OCI-LY3 (cell line): Measurements from ENCODE around the gene NEURL1B.

Experiments
- H2AFZ ChIP-seq: fragments of 200-600, 300-600 bp; shearing (Covaris generic); 2 replicates; pipeline ENCODE4 v1.6.0; 2014; ENCODE audit warnings: antibody characterized with exemption, low read depth, low read length
- H3K27ac ChIP-seq: fragments of 200-600, 300-600 bp; sonication (generic); 2 replicates; pipeline ENCODE4 v1.5.1; 2014; ENCODE audit warnings: mild to moderate bottlenecking, low read length, moderate library complexity, mixed read lengths
- H3K27me3 ChIP-seq: fragments of 200-600, 300-600 bp; sonication (generic); 2 replicates; pipeline ENCODE4 v1.6.1; 2014; ENCODE audit warnings: low read depth, low read length, mixed read lengths
- H3K36me3 ChIP-seq: fragments of 200-600, 300-600 bp; sonication (generic); replicated peaks from 2 replicates; pipeline ENCODE3; 2014; ENCODE audit warnings: low read depth, low read length, mixed read lengths
- H3K4me1 ChIP-seq: fragments of 300-600, 200-600 bp; sonication (generic); 2 replicates; pipeline ENCODE4 v1.6.1; 2014; ENCODE audit warnings: low read length, mixed read lengths
- H3K4me2 ChIP-seq: fragments of 200-600, 300-600 bp; sonication (generic); 2 replicates; pipeline ENCODE4 v1.6.1; 2014; ENCODE audit warnings: low read length, mixed read lengths
- H3K4me3 ChIP-seq: fragments of 300-600, 200-600 bp; sonication (generic); 2 replicates; pipeline ENCODE4 v1.5.1; 2014; ENCODE audit warnings: antibody characterized with exemption, mild to moderate bottlenecking, low read length, moderate library complexity
- H3K79me2 ChIP-seq: fragments of 300-600, 200-600 bp; shearing (Covaris generic); 2 replicates; pipeline ENCODE4 v1.6.1; 2014; ENCODE audit warnings: mild to moderate bottlenecking, low read length, mixed read lengths
- H3K9ac ChIP-seq: fragments of 300-600, 200-600 bp; shearing (Covaris generic); 2 replicates; pipeline ENCODE4 v1.6.0; 2014; ENCODE audit warnings: mild to moderate bottlenecking, low read length, moderate library complexity
- H3K9me3 ChIP-seq: fragments of 200-600, 300-600 bp; shearing (Covaris generic); 2 replicates; pipeline ENCODE4 v1.6.1; 2014; ENCODE audit warnings: low read length, mixed read lengths; ENCODE audit not compliant: insufficient read depth
- H4K20me1 ChIP-seq: fragments of 200-600, 300-600 bp; sonication (generic); 2 replicates; pipeline ENCODE4 v1.6.1; 2016; ENCODE audit warnings: low read length, mixed read lengths; ENCODE audit not compliant: insufficient read depth
- CTCF ChIP-seq: fragments of 200-600, 300-600 bp; sonication (generic); IDR thresholded peaks from 2 replicates; pipeline ENCODE4 v1.5.1; 2014; ENCODE audit warnings: antibody characterized with exemption, low read length, low read depth
- EZH2phosphoT487 ChIP-seq: fragments of 200-600 bp; shearing (Covaris generic); IDR thresholded peaks from 2 replicates; pipeline ENCODE4 v1.6.1; 2018; ENCODE audit warnings: antibody characterized with exemption, mixed run types, low read depth

NEURL1B gene

DNA sequence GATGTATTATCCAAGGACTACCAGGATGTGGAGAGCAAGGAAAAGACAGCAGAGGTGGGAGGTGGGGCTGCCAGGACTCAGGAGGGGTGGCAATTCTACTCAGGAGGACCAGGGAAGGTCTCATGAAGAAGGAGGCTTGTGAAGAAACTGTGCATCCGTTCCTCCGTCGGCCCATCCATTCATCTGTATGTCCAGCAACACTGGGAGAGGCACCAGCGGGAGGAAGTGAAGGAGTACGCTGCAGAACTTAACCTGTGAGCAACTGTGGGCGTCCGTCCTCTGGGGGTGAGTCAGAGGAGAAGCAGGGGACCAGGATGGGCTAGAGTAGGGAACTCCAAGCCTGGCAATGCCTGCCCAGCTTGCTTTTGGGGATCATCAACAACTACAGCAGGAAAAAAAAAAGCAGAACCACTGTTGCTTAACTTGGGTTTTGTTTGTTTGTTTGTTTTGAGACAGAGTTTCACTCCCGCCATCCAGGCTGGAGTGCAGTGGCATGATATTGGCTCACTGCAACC, 47.3 kb upstream of the NEURL1B start:
- TF ChIP-seq EZH2phosphoT487 (no peak), CTCF (no peak)
- H3K4me1 ChIP-seq, result no peaks in the 10 kb centered on the region
- H3K27me3 ChIP-seq, result peaks cover 26% of the 10 kb centered on the region
- H3K9ac ChIP-seq, result no peak overlapping the region
- H3K79me2 ChIP-seq, result no peaks in the 10 kb centered on the region
- no peaks in the 10 kb centered on the region for H4K20me1 ChIP-seq
- H3K9me3 ChIP-seq, result no peaks in the 10 kb centered on the region
- no peak overlapping the region for H3K4me3 ChIP-seq
- H2AFZ ChIP-seq, result no peak overlapping the region
- no peak overlapping the region for H3K27ac ChIP-seq
- no peak overlapping the region for H3K4me2 ChIP-seq
- no peaks in the 10 kb centered on the region for H3K36me3 ChIP-seq

DNA sequence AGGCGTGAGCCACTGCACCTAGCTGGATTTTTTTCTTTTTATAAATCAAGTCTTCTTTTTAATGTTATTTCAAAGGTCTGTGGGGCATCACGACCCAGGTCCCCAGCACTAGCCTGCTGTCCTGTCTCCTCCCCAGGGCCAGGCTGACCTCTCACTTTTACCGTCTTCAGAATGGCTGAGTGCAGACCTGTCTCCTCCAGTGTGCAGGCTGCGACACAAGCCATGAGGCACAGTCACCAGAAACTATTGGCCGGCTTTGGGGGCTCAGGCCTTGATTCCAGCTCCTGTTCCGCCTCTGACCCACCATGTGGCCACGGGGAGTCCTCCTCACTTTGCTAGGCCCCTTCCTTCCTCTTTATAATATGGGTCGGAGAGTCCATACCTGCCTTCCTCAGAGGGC, 46.6 kb upstream of the NEURL1B start:
- Histone ChIP-seq H3K9me3 (no peaks in the 10 kb centered on the region), H3K4me3 (no peak overlapping the region), H3K27me3 (peaks cover 23% of the 10 kb centered on the region), H3K27ac (no peak overlapping the region), H4K20me1 (no peaks in the 10 kb centered on the region), H3K9ac (no peak overlapping the region), H3K36me3 (no peaks in the 10 kb centered on the region), H2AFZ (no peak overlapping the region), H3K4me1 (no peaks in the 10 kb centered on the region), H3K79me2 (no peaks in the 10 kb centered on the region), H3K4me2 (no peak overlapping the region)
- TF ChIP-seq EZH2phosphoT487 (no peak), CTCF (no peak)

DNA sequence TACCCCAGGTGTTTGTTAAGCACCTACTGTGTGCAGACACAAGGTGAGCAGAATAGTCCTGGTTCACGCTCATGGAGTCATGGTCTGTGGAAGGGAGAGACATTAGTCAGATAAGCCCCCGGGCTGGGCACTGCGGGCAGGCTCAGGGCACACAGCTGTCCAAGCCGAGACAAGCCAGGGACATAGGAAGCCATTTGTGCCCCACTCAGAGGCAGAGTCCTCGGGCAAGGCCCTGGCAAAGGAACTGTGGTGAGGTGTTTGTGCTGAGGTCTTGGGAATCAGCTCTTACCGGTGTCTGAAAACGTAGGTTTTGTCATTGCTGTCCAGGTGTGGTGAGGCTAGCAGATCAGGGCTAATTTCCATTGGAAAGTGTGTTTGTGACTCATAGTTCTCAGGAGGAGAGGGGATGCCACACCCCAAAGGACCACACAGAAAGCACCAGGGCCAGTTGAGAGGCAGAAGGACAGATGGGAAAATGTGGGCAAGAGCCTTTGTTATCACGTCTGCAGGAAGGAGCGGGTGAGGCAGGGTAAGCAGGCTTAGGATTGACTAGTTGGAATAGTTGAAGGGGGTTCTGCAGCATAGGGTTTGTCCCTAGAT, 46.1 kb upstream of the NEURL1B start:
- Histone ChIP-seq H3K4me2 (no peak overlapping the region), H3K9ac (no peak overlapping the region), H3K4me1 (no peaks in the 10 kb centered on the region), H3K4me3 (no peak overlapping the region), H3K27ac (no peak overlapping the region), H4K20me1 (no peaks in the 10 kb centered on the region), H3K36me3 (no peaks in the 10 kb centered on the region), H3K27me3 (peaks cover 18% of the 10 kb centered on the region), H3K79me2 (no peaks in the 10 kb centered on the region), H2AFZ (no peak overlapping the region), H3K9me3 (no peaks in the 10 kb centered on the region)
- TF ChIP-seq EZH2phosphoT487 (no peak), CTCF (no peak)

DNA sequence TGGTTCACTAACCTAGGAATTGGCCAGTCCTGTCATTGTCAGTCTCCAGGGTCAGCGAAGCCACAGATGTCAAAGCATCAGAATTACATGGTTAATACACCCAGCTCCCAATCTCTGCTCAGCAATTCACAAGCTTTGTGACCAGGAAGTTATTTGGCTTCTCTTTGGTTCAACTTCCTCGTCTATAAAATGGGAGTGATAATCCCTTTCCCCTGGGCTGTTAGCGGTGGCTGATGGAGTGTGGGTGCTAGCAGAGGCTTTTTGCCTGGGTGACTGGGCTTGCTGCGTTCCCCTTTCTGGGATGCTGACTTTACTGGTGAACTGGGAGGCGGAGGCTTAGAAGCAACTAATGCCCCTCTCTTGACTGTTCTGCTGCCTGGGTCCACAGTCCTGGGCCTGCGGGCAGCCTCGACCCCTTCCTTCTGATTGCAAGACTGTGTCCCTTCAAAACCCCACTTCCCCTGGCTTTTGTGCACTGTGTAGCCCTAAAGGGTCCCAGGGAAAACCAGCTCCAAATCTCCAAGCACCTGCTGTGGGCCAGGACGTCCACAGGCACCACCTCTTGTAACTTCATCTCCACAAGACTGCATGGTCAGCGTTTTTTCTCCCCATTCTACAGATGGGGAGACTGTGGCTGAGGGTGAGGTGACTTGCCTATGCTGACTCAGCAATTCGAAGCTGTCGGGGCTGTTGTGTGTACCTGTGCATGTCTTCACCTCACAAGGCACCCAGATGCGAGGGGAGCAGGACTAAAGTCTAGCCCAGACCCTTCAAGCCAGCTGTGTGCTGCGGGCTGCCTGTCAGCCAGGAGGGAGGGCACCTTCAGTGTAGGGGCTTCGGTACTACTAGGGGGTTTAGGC, 45.2 kb upstream of the NEURL1B start:
- Histone ChIP-seq H3K79me2 (no peaks in the 10 kb centered on the region), H3K36me3 (no peaks in the 10 kb centered on the region), H3K4me2 (no peak overlapping the region), H3K9me3 (no peaks in the 10 kb centered on the region), H3K4me3 (no peak overlapping the region), H3K4me1 (no peaks in the 10 kb centered on the region), H3K27me3 (peaks cover 14% of the 10 kb centered on the region), H4K20me1 (no peaks in the 10 kb centered on the region), H2AFZ (no peak overlapping the region), H3K9ac (no peak overlapping the region), H3K27ac (no peak overlapping the region)
- no peak for TF ChIP-seq EZH2phosphoT487
- TF ChIP-seq CTCF, result no peak
